ENCODE measurements around the gene SLC1A7.

Gene SLC1A7

DNA sequence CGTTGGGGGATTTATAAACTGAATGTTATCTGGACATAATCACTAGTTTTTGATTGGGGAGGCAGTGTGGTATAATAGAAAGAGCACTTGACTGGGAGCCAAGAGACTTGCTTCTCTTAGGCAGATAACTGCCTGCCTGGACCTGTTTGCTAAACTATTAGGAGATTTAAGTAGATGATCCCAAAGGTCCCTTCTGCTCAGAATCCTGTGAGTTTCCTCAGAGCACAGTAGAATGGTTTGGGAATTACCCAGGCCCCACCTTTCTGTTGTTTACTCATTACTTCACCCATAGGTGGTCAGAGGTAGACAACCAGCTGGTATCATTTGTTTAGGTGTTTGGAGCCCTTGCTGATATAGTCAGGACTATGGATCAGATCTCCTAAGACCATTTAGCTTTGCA is 90.8 kb downstream of the SLC1A7 start:
- Histone ChIP-seq H3K27ac (ENCODE audit: low read depth, low read length, poor library complexity, severe bottlenecking) (no peak overlapping the region), H3K36me3 (ENCODE audit: insufficient read depth, low read length) (peaks cover 13% of the 10 kb centered on the region; the same call in 1 of the 2 replicates), H3K4me2 (ENCODE audit: low read length) (no peak overlapping the region), H3K9me2 (ENCODE audit: low read depth, low read length) (no peaks in the 10 kb centered on the region), H3K9me3 (ENCODE audit: low read length) (no peaks in the 10 kb centered on the region), H3K4me3 (ENCODE audit: low read depth, low read length, poor library complexity, severe bottlenecking) (no peak overlapping the region), H3K4me1 (ENCODE audit: insufficient read depth, low read length, severe bottlenecking) (no peaks in the 10 kb centered on the region), H2AFZ (ENCODE audit: low read length) (no peak overlapping the region), H4K20me1 (ENCODE audit: insufficient read depth, low read length) (no peaks in the 10 kb centered on the region), H3K9ac (ENCODE audit: low read length) (no peak overlapping the region), H3K79me2 (ENCODE audit: insufficient read depth, low read length) (no peaks in the 10 kb centered on the region), H3K27me3 (ENCODE audit: insufficient read depth, low read length) (no peaks in the 10 kb centered on the region), H3F3A (ENCODE audit: insufficient read depth, low read length) (no peaks in the 10 kb centered on the region)
- no peak for TF ChIP-seq EZH2 (IDR thresholded peaks at IDR 0.05; ENCODE audit: borderline replicate concordance, low read length)
- TF ChIP-seq, protein P1, sequence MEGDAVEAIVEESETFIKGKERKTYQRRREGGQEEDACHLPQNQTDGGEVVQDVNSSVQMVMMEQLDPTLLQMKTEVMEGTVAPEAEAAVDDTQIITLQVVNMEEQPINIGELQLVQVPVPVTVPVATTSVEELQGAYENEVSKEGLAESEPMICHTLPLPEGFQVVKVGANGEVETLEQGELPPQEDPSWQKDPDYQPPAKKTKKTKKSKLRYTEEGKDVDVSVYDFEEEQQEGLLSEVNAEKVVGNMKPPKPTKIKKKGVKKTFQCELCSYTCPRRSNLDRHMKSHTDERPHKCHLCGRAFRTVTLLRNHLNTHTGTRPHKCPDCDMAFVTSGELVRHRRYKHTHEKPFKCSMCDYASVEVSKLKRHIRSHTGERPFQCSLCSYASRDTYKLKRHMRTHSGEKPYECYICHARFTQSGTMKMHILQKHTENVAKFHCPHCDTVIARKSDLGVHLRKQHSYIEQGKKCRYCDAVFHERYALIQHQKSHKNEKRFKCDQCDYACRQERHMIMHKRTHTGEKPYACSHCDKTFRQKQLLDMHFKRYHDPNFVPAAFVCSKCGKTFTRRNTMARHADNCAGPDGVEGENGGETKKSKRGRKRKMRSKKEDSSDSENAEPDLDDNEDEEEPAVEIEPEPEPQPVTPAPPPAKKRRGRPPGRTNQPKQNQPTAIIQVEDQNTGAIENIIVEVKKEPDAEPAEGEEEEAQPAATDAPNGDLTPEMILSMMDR (IDR thresholded peaks at IDR 0.05; ENCODE audit: low read length): no peak

DNA sequence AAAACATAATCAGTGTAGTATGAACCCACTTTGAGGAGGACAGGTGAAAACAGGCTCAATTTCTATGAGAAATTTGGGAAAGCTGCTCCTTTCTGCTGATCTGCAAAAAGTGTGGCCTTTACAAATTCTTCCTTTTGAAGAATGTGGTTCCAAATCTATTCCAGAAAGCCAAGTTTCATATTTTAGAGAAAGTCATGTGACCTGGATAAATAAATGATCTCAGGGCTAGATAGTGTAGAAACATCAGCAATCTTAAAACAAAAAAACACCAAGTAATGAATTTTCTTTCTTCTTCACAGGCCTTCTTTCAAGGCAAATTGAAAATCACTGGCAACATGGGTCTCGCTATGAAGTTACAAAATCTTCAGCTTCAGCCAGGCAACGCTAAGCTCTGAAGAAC is 92.1 kb downstream of the SLC1A7 start:
- Histone ChIP-seq H3K4me2 (ENCODE audit: low read length) (no peak overlapping the region), H3K27ac (ENCODE audit: low read depth, low read length, poor library complexity, severe bottlenecking) (no peak overlapping the region), H3F3A (ENCODE audit: insufficient read depth, low read length) (no peaks in the 10 kb centered on the region), H3K4me1 (ENCODE audit: insufficient read depth, low read length, severe bottlenecking) (no peaks in the 10 kb centered on the region), H3K36me3 (ENCODE audit: insufficient read depth, low read length) (peaks cover 16% of the 10 kb centered on the region; the same call in 1 of the 2 replicates), H3K9me2 (ENCODE audit: low read depth, low read length) (no peaks in the 10 kb centered on the region), H3K4me3 (ENCODE audit: low read depth, low read length, poor library complexity, severe bottlenecking) (no peak overlapping the region), H2AFZ (ENCODE audit: low read length) (no peak overlapping the region), H3K27me3 (ENCODE audit: insufficient read depth, low read length) (no peaks in the 10 kb centered on the region), H4K20me1 (ENCODE audit: insufficient read depth, low read length) (no peaks in the 10 kb centered on the region), H3K79me2 (ENCODE audit: insufficient read depth, low read length) (no peaks in the 10 kb centered on the region), H3K9ac (ENCODE audit: low read length) (no peak overlapping the region), H3K9me3 (ENCODE audit: low read length) (no peaks in the 10 kb centered on the region)
- TF ChIP-seq EZH2 (IDR thresholded peaks at IDR 0.05; ENCODE audit: borderline replicate concordance, low read length): no peak
- TF ChIP-seq, protein P1 (IDR thresholded peaks at IDR 0.05; ENCODE audit: low read length): no peak

GRCh38 chr1:53049574-53049967 is 92.9 kb downstream of the SLC1A7 start:
- Histone ChIP-seq H3K4me1 (ENCODE audit: insufficient read depth, low read length, severe bottlenecking) (no peaks in the 10 kb centered on the region), H2AFZ (ENCODE audit: low read length) (no peak overlapping the region), H3K9me2 (ENCODE audit: low read depth, low read length) (no peaks in the 10 kb centered on the region), H3K27me3 (ENCODE audit: insufficient read depth, low read length) (no peaks in the 10 kb centered on the region), H3K9ac (ENCODE audit: low read length) (no peak overlapping the region), H3K79me2 (ENCODE audit: insufficient read depth, low read length) (no peaks in the 10 kb centered on the region), H3K27ac (ENCODE audit: low read depth, low read length, poor library complexity, severe bottlenecking) (no peak overlapping the region), H3K9me3 (ENCODE audit: low read length) (no peaks in the 10 kb centered on the region), H3K4me3 (ENCODE audit: low read depth, low read length, poor library complexity, severe bottlenecking) (no peak overlapping the region), H4K20me1 (ENCODE audit: insufficient read depth, low read length) (no peaks in the 10 kb centered on the region), H3K36me3 (ENCODE audit: insufficient read depth, low read length) (peaks cover 16% of the 10 kb centered on the region; the same call in 1 of the 2 replicates), H3K4me2 (ENCODE audit: low read length) (no peak overlapping the region), H3F3A (ENCODE audit: insufficient read depth, low read length) (no peaks in the 10 kb centered on the region)
- TF ChIP-seq, protein P1 (IDR thresholded peaks at IDR 0.05; ENCODE audit: low read length): no peak
- TF ChIP-seq EZH2 (IDR thresholded peaks at IDR 0.05; ENCODE audit: borderline replicate concordance, low read length): no peak

All from OCI-LY1 (cell line).